Breast epithelium (tissue), 3 donors: Measurements from ENCODE around the gene PKHD1.

ENCODE experiments used
- POLR2A ChIP-seq: fragments of 450-650 bp; IDR thresholded peaks from one replicate; pipeline ENCODE4 v1.6.1; 2016; ENCODE audit warnings: antibody characterized with exemption, mild to moderate bottlenecking, moderate library complexity
- TF ChIP-seq, protein P1 (sequence below), 3 donors: fragments of 450-650 bp; IDR thresholded peaks; one replicate each; pipeline ENCODE4 v1.5.1; 2016 to 2017; ENCODE audit warnings: antibody characterized with exemption in 3 of 3, mild to moderate bottlenecking in 3 of 3, moderate library complexity in 3 of 3

DNA sequence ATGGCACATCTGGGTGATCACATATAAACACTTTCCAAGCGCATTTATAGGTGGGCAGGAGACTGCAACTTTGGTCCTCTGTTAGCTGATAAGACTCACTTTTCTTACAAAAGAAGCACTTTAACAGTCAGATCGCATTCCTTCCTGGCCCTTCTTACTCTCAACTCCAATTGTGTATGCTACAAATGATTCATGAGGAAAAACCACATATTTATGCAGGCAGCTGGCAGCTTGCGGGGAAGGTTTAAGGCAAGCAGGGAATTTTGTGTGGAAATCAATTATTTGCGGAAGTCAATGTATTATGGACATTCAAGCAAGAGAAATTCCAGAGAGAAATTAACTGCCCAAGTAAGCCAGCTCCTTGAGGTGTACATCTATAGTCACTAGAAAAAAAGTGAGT is 194.0 kb downstream of the PKHD1 start:
- no peak for TF ChIP-seq POLR2A
- TF ChIP-seq, protein P1, sequence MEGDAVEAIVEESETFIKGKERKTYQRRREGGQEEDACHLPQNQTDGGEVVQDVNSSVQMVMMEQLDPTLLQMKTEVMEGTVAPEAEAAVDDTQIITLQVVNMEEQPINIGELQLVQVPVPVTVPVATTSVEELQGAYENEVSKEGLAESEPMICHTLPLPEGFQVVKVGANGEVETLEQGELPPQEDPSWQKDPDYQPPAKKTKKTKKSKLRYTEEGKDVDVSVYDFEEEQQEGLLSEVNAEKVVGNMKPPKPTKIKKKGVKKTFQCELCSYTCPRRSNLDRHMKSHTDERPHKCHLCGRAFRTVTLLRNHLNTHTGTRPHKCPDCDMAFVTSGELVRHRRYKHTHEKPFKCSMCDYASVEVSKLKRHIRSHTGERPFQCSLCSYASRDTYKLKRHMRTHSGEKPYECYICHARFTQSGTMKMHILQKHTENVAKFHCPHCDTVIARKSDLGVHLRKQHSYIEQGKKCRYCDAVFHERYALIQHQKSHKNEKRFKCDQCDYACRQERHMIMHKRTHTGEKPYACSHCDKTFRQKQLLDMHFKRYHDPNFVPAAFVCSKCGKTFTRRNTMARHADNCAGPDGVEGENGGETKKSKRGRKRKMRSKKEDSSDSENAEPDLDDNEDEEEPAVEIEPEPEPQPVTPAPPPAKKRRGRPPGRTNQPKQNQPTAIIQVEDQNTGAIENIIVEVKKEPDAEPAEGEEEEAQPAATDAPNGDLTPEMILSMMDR (IDR thresholded peaks at IDR 0.05) = no peak
